Hematopoietic multipotent progenitor cell treated with erythropoietin and hydrocortisone succinate and interleukin-3 and kit ligand, for 8 days (in vitro differentiated cells): ENCODE results near the gene PCSK6.

Experiments used
- DNase-seq: peaks from one replicate; pipeline ENCODE4 v3.0.0-alpha.2; 2015

The PCSK6 gene

GRCh38 chr15:101444807-101445508, 44.5 kb downstream of the PCSK6 start:
- DNase-seq: no peak

- no peak for DNase-seq
These were observed 45.5 kb downstream of the PCSK6 start for GRCh38 chr15:101444015-101444414.

GRCh38 chr15:101442272-101442671, 47.2 kb downstream of the PCSK6 start:
- no peak for DNase-seq

GRCh38 chr15:101441696-101442095, 47.8 kb downstream of the PCSK6 start:
- no peak for DNase-seq

- DNase-seq: no peak
These were observed 48.5 kb downstream of the PCSK6 start for GRCh38 chr15:101440846-101441590.

GRCh38 chr15:101439920-101440319, 49.6 kb downstream of the PCSK6 start:
- no peak for DNase-seq

GRCh38 chr15:101439285-101439919, 50.1 kb downstream of the PCSK6 start:
- no peak for DNase-seq

- DNase-seq: no peak
These were observed 50.8 kb downstream of the PCSK6 start for GRCh38 chr15:101438482-101439284.

GRCh38 chr15:101437618-101438481, 51.7 kb downstream of the PCSK6 start:
- DNase-seq: no peak

GRCh38 chr15:101437209-101437608, 52.3 kb downstream of the PCSK6 start:
- no peak for DNase-seq

- DNase-seq: no peak
These were observed 53.0 kb downstream of the PCSK6 start for GRCh38 chr15:101436526-101436925.

- no peak for DNase-seq
These were observed 53.7 kb downstream of the PCSK6 start for GRCh38 chr15:101435761-101436160.

- DNase-seq: no peak
These were observed 55.2 kb downstream of the PCSK6 start for GRCh38 chr15:101434032-101434920.

GRCh38 chr15:101433396-101433795, 56.1 kb downstream of the PCSK6 start:
- DNase-seq: no peak

GRCh38 chr15:101432982-101433381, 56.5 kb downstream of the PCSK6 start:
- no peak for DNase-seq

- DNase-seq: no peak
These were observed 57.8 kb downstream of the PCSK6 start for GRCh38 chr15:101431748-101432147.

GRCh38 chr15:101431301-101431700, 58.2 kb downstream of the PCSK6 start:
- no peak for DNase-seq

GRCh38 chr15:101429646-101430045, 59.9 kb downstream of the PCSK6 start:
- no peak for DNase-seq

GRCh38 chr15:101429191-101429590, 60.3 kb downstream of the PCSK6 start:
- no peak for DNase-seq

- DNase-seq: no peak
These were observed 60.7 kb downstream of the PCSK6 start for GRCh38 chr15:101428758-101429157.
